Upper lobe of left lung (tissue), 6 donors: ENCODE data around the gene GAK. TPM values are rescaled to one million over a fixed set of nuclear protein-coding genes. Genes with fewer than 3 reads are reported as not detected.

Experiments
- ATAC-seq, 2 donors: fragments of 200-7000 bp; cut with Tn5 transposase; one replicate each; pipeline ENCODE4 v1.9.1; 2022; ENCODE audit warnings: mild to moderate bottlenecking in 2 of 2, moderate library complexity in 2 of 2; ENCODE audit not compliant: low FRiP score in 2 of 2
- DNase-seq, 2 donors: peaks; one replicate each; pipeline ENCODE4 v3.0.0-alpha.2; 2019 to 2020
- H3K27ac ChIP-seq, 4 donors: fragments of 200-600 bp; sonication (generic); one replicate each; pipeline ENCODE4 v1.5.1; 2016 to 2019
- H3K27me3 ChIP-seq, 4 donors: fragments of 200-600 bp; sonication (generic); one replicate each; pipeline ENCODE4 v1.5.1; 2017 to 2019
- H3K36me3 ChIP-seq, 4 donors: fragments of 200-600 bp; sonication (generic); one replicate each; pipeline ENCODE4 v1.5.1; 2016 to 2019
- H3K4me1 ChIP-seq, 4 donors: fragments of 200-600 bp; sonication (generic); one replicate each; pipeline ENCODE4 v1.5.1; 2018 to 2019
- H3K4me3 ChIP-seq, 4 donors: fragments of 200-600 bp; sonication (generic); one replicate each; pipeline ENCODE4 v1.5.1; 2017 to 2019; ENCODE audit warnings: mild to moderate bottlenecking in 2 of 4, moderate library complexity in 1 of 4
- H3K9me3 ChIP-seq, 4 donors: fragments of 200-600 bp; sonication (generic); one replicate each; pipeline ENCODE4 v1.5.1; 2018 to 2019
- EP300 ChIP-seq, 4 donors: sonication (generic); formaldehyde crosslinking; IDR thresholded peaks; one replicate each; pipeline ENCODE4 v1.5.1; 2017; ENCODE audit warnings: antibody characterized with exemption in 4 of 4, control low read depth in 2 of 4
- POLR2A ChIP-seq, 4 donors: fragments of 450-650 bp; IDR thresholded peaks; one replicate each; pipeline ENCODE4 v1.5.1; 2016 to 2017; ENCODE audit warnings: antibody characterized with exemption in 4 of 4, mild to moderate bottlenecking in 2 of 4
- POLR2AphosphoS5 ChIP-seq, 2 donors: sonication (generic); formaldehyde crosslinking; IDR thresholded peaks; one replicate each; pipeline ENCODE4 v1.5.1; 2017; ENCODE audit warnings: antibody characterized with exemption in 2 of 2
- WGBS, 2 donors: methylation state at CpG; one replicate each; pipeline ENCODE4 v1.1.5; 2017 to 2018; 5-methylcytosine and 5-hydroxymethylcytosine counted together
- total RNA-seq, 6 donors: library from RNA; depleted of rRNA in 4 of 6; stranded (reverse); fragments of >200 nt in 4 of 6; gene quantifications; one replicate each; pipeline versions ENCODE4 v1.1.0 to v1.2.1, GENCODE V29; 2016 to 2021
- TF ChIP-seq, protein P1 (sequence below), 6 experiments: fragments of 450-650 bp in 4 of 6; fragments of 200-600 bp in 2 of 6; sonication (generic) in 2 of 6; IDR thresholded peaks; one replicate each; pipeline ENCODE4 v1.5.1; 2016 to 2019; ENCODE audit warnings: antibody characterized with exemption in 6 of 6
- donor health status: DM: no; HTN: no; CAD: no; lungs with moderate emphysema.
- donor health status: DM: no; HTN: yes; CAD: no; lungs with severe emphysema.

Gene GAK
- total RNA-seq, 6 donors from 2014 or later: 116 to 380 (median 154) TPM

DNA sequence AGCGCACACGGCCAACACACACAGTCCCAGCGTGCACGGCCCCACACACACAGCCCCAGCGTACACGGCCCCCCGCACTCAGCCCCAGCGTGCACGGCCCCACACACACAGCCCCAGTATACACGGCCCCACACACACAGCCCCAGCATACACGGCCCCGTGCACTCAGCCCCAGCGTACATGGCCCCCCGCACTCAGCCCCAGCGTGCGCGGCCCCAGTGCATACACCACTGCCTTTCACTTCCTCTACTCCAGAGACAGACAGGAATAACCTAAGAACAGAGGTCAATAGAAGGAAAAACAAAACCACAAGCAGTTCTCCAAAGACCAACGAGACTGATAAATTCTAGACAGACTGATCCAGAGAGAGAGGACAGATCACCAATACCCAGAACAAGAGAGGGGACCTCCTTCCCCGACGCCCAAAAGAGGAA is 17.1 kb downstream of the GAK start:
- ATAC-seq (peak in 1 of 2 donors; percentile 66), DNase-seq (peak in 1 of 2 donors; percentile 73)
- no peaks in the 10 kb centered on the region for H3K27me3 ChIP-seq
- WGBS, 2 donors: 19 to 48% methylated on average over 10 to 20 of the region's 20 CpGs
- H3K9me3 ChIP-seq: no peaks in the 10 kb centered on the region
- peaks cover 0 to 25% (median 19%) of the 10 kb centered on the region in 4 donors for H3K36me3 ChIP-seq
- TF ChIP-seq, protein P1, sequence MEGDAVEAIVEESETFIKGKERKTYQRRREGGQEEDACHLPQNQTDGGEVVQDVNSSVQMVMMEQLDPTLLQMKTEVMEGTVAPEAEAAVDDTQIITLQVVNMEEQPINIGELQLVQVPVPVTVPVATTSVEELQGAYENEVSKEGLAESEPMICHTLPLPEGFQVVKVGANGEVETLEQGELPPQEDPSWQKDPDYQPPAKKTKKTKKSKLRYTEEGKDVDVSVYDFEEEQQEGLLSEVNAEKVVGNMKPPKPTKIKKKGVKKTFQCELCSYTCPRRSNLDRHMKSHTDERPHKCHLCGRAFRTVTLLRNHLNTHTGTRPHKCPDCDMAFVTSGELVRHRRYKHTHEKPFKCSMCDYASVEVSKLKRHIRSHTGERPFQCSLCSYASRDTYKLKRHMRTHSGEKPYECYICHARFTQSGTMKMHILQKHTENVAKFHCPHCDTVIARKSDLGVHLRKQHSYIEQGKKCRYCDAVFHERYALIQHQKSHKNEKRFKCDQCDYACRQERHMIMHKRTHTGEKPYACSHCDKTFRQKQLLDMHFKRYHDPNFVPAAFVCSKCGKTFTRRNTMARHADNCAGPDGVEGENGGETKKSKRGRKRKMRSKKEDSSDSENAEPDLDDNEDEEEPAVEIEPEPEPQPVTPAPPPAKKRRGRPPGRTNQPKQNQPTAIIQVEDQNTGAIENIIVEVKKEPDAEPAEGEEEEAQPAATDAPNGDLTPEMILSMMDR (IDR thresholded peaks at IDR 0.05): no peak
- TF ChIP-seq POLR2A (IDR thresholded peaks at IDR 0.05) (no peak), POLR2AphosphoS5 (IDR thresholded peaks at IDR 0.05) (no peak), EP300 (IDR thresholded peaks at IDR 0.05) (no peak)
- peaks cover 14 to 56% (median 27%) of the 10 kb centered on the region in 4 donors for H3K4me1 ChIP-seq
- peak overlapping the region in 1 of 4 donors; percentile 17 for H3K4me3 ChIP-seq
- H3K27ac ChIP-seq: peak overlapping the region in 3 of 4 donors; percentile 22 to 50 (median 38)

DNA sequence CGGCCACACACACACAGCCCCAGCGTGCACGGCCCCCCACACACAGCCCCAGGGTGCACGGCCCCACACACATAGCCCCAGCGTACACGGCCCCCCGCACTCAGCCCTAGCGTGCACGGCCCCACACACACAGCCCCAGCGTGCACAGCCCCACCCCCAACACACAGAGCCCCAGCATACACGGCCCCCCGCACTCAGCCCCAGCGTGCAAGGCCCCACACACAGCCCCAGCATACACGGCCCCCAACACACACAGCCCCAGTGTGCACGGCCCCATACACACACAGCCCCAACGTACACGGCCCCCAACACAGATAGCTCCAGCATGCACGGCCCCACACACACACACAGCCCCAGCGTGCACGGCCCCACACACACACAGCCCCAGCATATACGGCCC is 17.6 kb downstream of the GAK start:
- H3K36me3 ChIP-seq: peaks cover 0 to 30% (median 23%) of the 10 kb centered on the region in 4 donors
- no peak for TF ChIP-seq EP300 (IDR thresholded peaks at IDR 0.05)
- no peak for TF ChIP-seq POLR2AphosphoS5 (IDR thresholded peaks at IDR 0.05)
- TF ChIP-seq, protein P1 (IDR thresholded peaks at IDR 0.05): no peak
- no peak for TF ChIP-seq POLR2A (IDR thresholded peaks at IDR 0.05)
- 66 to 82% methylated on average over 4 to 7 of the region's 21 CpGs for WGBS, 2 donors
- no peaks in the 10 kb centered on the region for H3K27me3 ChIP-seq
- H3K27ac ChIP-seq: no peak overlapping the region
- no peaks in the 10 kb centered on the region for H3K9me3 ChIP-seq
- ATAC-seq (no peak), DNase-seq (peak in 1 of 2 donors; percentile 39)
- peak overlapping the region in 1 of 4 donors; percentile 17 for H3K4me3 ChIP-seq
- H3K4me1 ChIP-seq: peaks cover 14 to 50% (median 26%) of the 10 kb centered on the region in 4 donors

DNA sequence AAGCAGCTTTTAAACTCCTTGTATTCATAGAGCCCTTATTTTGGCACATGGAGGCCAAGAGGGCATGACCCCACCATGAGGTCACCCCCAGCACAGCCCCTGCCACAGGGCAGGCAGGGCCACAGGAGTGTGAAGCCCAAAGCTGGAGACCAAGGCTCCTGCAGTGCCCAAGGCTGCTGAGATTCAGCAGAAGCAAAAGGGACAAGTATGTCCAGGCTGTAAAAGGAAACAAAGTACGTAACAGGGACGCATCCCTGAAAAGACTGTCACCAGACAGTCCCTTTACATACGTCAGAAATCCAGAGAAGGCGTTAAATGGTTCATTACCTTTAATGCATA is 18.9 kb downstream of the GAK start:
- 80 to 87% methylated on average over 4 of the region's 4 CpGs for WGBS, 2 donors
- no peaks in the 10 kb centered on the region for H3K9me3 ChIP-seq
- TF ChIP-seq POLR2AphosphoS5 (IDR thresholded peaks at IDR 0.05) (no peak), POLR2A (IDR thresholded peaks at IDR 0.05) (no peak)
- DNase-seq (no peak), ATAC-seq (no peak)
- peaks cover 14 to 45% (median 28%) of the 10 kb centered on the region in 4 donors for H3K4me1 ChIP-seq
- peaks cover 0 to 36% (median 29%) of the 10 kb centered on the region in 4 donors for H3K36me3 ChIP-seq
- H3K4me3 ChIP-seq: no peak overlapping the region
- H3K27ac ChIP-seq: peak overlapping the region in 3 of 4 donors; percentile 56 to 70 (median 56)
- no peaks in the 10 kb centered on the region for H3K27me3 ChIP-seq

DNA sequence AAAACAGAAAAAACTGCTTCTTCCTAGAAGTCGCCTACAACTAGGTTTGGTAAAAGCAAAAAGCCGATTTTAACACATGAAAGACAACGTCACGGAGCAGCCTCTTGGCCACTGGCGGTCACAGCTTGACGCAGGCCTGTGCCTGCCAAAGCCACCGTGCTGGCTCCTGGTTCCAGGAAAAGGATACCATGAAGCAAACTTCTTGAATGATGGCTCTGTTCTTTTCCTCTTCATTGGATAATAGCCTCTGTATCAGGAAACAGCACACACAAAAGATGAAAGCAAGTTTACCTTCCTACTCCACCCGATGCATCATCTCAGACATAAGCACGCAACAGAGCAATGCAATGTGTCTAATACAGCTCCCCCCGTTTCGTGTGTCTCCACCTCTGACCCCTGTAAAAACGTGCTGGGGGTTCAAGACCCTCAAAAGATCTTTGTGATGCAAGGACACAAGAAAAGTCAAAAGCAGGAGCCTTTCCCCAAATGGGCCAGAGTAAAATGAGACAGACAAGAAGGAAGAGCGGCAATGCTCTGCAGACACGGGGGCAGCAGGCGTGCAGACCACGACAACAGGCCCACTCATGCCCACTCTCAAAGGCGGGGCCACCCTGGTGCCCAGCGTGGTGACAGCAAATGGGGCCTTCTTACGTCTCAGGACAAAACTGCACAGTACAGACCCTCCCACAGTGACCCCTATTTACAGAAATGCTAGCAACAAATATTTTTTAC is 19.4 kb downstream of the GAK start:
- Histone ChIP-seq H3K4me3 (no peak overlapping the region), H3K27me3 (no peaks in the 10 kb centered on the region), H3K27ac (peak overlapping the region in 3 of 4 donors; percentile 81 to 91 (median 87)), H3K4me1 (peaks cover 14 to 46% (median 33%) of the 10 kb centered on the region in 4 donors), H3K9me3 (no peaks in the 10 kb centered on the region), H3K36me3 (peaks cover 0 to 39% (median 31%) of the 10 kb centered on the region in 4 donors)
- WGBS, 2 donors: 70 to 76% methylated on average over 19 of the region's 19 CpGs
- TF ChIP-seq EP300 (IDR thresholded peaks at IDR 0.05) (peak in 2 of 4 donors; percentile 69 to 92), POLR2A (IDR thresholded peaks at IDR 0.05) (no peak), POLR2AphosphoS5 (IDR thresholded peaks at IDR 0.05) (peak; percentile 41 to 60)
- TF ChIP-seq, protein P1 (IDR thresholded peaks at IDR 0.05): no peak
- DNase-seq (peak in 1 of 2 donors; percentile 50), ATAC-seq (peak in 1 of 2 donors; percentile 8)

DNA sequence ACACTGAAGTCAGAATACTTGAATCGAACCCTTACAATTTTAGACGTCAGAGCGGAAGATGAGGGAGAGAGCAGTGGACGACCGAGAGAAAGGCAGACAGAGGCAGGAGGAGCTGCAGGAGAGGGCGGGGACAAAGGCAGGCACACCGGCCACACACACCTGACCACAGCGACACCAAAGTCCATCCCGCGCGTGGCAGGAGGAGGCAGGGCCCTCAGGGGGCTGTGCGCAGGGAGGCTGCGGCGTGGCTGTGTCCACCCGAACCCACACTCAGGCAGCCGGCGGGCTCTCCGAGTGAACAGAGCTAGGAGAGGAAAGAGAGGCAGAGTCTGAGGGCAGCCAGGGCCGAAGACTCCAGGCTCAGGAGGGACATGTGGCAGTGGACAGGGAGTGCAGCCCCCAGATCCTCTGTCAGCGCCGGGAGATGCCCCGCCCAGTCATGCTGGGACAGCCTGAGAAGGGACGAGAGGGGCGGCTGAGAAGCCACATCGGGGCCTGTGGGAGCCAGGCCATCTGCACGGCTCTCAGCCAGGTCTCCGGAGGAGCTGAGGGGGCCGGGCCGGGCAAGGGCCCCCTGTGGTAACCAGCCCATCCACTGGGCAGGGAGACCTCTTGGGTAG is 20.1 kb downstream of the GAK start:
- Histone ChIP-seq H3K9me3 (no peaks in the 10 kb centered on the region), H3K36me3 (peaks cover 0 to 39% (median 31%) of the 10 kb centered on the region in 4 donors), H3K4me1 (peaks cover 20 to 54% (median 40%) of the 10 kb centered on the region in 4 donors), H3K27me3 (no peaks in the 10 kb centered on the region), H3K27ac (peak overlapping the region; percentile 39 to 91 (median 84)), H3K4me3 (no peak overlapping the region)
- no peak for TF ChIP-seq EP300 (IDR thresholded peaks at IDR 0.05)
- TF ChIP-seq, protein P1 (IDR thresholded peaks at IDR 0.05): peak in 1 of 6 experiments; percentile 11
- 85 to 91% methylated on average over 22 to 29 of the region's 29 CpGs for WGBS, 2 donors
- ATAC-seq (no peak), DNase-seq (peak in 1 of 2 donors; percentile 74)
